ENCODE data around the gene TNFSF4. TPM values are rescaled to one million over a fixed set of nuclear protein-coding genes. Genes with fewer than 3 reads are reported as not detected.
"Not testable (repeated sequence)": the region's sequence is repeated elsewhere in the genome, so short reads cannot be mapped to it uniquely, and the experiment has no call there.

TNFSF4 gene, protein sequence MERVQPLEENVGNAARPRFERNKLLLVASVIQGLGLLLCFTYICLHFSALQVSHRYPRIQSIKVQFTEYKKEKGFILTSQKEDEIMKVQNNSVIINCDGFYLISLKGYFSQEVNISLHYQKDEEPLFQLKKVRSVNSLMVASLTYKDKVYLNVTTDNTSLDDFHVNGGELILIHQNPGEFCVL
- 7.2 TPM for total RNA-seq (ENCODE audit: insufficient read depth, low replicate concordance)

DNA sequence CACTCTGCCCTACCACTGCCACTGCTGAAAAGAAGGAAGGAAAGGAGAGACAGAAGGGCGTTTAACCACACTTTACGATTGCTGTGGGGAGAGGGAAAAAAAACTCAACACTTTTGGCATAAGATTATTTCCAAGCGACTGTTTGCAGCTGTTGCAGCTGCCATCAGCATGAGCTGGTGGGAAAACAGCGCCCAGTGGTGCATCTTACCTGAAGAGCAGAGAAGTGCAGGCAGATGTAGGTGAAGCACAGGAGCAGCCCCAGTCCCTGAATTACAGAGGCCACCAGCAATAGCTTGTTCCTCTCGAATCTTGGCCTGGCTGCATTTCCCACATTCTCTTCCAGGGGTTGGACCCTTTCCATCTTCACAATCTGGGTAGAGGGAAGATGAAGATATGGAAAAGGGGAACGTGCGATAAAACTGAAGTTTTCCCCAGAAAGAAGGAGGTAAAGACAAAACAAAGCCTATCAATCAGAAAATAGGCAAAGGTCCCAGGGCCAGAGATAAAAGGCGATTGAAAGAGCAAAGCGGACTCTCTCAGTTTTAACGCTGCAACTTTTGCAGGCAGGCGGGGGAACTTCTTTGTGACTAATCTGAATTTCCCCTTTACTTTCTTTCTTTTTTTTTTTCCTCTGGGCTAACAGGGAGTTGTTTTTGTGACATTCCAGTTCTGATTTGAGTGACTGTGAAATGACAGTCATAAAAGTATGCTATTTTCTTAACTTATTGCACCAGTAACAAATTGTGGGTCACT, at the start of gene TNFSF4:
Gene TNFSF4 (minus strand): TSS at position 516 of the 753 bp plus-strand sequence. CDS start 155 bp downstream, at position 361.
- DNase-seq (ENCODE audit: low spot score): peak; percentile 43

DNA sequence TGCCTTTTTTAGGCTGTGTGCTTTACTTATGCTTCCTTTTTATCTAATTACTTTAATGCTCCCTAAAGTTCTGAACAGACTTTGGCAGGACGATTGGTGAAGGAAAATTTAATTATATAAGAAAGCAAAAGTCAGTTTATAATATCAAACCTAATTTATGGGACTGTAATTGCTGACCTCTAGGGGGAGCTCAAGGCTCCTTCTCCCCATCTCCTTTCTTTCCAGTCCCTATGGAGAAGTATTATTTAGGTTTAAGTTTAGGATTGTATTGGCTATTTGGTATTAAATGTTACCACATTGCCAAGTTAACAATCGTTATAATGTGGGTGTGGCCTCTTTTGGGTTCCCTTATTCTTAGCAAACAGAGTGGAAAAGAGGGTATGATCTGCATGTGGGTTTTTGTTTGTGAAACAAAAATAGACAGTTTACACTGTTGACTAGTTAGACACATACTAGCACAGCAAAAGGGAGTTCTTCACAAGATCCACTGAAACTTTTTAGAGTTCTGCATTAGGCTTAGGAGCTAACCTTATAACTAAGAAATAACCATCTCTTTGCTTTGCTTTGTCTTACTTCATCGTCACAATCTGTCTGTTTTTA, 48.2 kb upstream of the TNFSF4 start:
- no peak for DNase-seq (ENCODE audit: low spot score)

DNA sequence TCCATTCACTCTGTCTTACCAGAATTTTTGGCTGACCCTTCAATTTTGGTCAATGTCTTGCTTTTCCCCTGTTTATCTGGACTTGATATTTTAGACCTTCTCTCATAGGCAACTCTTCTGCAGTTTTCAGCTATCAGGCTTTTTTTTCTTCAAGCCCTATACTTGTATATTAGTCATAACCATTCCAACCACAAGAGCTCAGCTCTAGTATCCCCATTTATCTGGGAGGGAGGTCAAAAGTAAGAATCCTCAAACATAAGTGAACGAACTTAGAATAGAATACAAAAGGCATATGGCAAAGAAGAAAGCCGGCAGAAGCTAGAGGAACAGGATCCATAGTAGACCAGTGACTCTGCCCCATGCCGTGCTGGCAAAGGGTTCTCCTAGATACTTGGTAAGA, 45.9 kb upstream of the TNFSF4 start:
- no peak for DNase-seq (ENCODE audit: low spot score)

DNA sequence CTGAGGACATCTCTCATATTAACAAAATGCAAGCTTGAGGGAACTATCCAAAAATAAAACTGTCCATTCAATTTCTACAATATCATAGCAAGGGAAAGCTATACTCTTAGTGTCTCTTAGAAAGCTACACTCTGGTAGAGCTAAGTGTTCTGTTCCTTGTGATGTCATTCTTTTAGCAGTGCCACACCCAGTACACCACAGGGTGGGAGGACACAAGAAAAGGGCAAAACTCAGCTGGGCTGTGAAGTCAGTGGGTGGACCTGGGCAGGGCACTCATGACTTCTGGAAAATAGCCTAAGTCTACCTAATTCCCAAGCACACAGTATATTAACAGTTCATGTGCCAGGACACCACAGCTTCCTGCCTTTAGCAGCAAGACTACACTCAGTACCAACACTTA, 42.2 kb upstream of the TNFSF4 start:
- DNase-seq (ENCODE audit: low spot score): peak; percentile 17

DNA sequence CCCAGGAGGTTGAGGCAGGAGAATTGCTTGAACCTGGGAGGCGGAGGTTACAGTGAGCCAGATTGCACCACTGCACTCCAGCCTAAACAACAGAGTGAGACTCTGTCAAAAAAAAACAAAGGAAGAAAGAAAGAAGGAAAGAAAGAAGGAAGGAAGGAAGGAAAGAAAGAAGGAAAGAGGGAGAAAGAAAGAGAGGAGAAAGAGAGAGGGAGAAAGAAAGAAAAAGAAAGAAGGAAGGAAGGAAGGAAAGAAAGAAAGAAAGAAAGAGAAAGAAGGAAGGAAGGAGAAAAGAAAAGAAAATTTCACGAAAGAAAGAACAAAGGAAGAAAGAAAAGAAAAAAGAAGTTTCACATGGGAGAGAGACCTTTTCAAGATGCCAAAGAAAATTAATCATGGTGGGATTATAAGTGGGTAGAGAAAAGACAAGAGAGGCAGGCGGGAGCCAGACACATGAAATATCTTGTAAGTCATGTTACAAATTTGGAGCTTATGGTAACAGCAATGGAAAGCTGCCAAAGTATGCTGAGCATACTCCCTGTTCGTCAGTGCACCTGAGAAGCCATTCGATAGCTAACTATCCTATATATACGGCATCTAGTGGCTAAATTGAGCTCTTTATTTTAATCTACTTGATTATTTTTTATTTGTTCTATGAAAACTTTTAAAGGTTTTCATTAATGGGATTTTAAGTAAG, 41.3 kb upstream of the TNFSF4 start:
- DNase-seq (ENCODE audit: low spot score): no peak

DNA sequence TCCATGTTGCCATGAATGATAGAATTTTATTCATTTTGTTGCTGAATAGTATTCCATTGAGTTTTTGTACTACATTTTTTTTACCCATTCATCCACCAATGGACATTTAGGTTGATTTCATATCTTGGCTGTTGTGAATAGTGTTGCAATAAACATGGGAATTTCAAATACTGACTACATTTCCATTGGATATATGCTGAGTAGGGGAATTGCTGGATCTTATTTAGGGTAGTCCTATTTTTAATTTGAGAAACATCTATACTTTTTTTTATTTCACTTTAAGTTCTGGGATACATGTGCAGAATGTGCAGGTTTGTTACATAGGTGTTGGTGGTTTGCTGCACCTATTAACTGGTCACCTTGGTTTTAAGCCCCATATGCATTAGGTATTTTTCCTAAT, 38.8 kb upstream of the TNFSF4 start:
- no peak for DNase-seq (ENCODE audit: low spot score)

DNA sequence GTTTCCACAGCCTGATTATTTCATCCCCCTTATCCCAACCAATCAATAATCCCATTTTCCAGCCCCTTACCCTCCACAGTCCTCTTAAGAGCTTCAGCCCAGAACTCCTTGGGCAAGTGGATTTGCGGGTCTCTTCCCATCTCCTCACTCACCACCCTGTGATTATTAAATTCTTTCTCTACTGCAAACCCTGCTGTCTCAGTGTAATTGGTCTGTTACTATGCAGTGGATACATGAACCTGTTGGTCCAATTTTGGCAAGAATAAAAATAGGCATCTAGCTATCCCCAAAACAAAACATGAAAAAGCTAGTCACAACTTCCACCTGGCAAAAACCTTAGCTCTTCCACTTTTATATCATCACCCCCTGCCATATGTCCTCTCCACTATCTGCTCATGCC, 36.2 kb upstream of the TNFSF4 start:
- no peak for DNase-seq (ENCODE audit: low spot score)

DNA sequence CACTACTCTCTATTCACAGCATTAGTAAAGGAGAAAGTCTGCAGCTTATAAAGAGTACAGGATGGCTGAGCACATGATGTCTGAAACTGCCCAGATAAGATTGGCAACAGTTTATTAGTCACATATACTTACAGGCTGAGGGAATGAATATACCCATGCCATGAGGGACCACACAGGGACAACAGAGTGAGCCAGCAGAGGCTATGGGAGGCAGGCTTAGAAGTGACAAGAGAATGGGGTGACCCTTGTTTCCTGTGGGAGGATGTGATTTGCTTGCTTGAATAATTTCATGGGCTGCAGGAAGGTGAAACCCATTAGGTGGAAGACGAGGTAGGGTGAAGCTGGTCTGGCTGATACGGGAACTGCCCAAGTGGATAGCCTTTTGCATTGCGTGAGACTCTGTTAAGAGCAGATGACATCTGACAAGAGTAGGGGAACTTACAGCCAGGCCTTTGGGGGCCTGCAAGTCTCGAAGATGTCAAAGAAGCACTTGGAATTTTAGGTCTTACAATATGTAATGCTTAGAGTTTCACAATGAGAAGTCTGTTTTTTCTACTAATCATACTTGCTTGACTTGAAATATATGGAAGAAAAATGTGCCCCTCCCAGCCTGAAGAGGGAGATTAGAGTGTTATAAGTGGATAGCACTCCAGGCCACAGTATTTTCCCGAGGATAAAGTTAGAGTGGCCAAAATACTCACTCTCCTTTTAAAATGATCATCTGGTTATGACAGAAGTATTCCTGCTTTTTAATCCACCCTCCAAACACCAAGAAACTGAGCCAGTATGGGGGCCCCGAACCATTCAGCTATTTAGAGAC, 34.6 kb upstream of the TNFSF4 start:
- DNase-seq (ENCODE audit: low spot score): no peak

DNA sequence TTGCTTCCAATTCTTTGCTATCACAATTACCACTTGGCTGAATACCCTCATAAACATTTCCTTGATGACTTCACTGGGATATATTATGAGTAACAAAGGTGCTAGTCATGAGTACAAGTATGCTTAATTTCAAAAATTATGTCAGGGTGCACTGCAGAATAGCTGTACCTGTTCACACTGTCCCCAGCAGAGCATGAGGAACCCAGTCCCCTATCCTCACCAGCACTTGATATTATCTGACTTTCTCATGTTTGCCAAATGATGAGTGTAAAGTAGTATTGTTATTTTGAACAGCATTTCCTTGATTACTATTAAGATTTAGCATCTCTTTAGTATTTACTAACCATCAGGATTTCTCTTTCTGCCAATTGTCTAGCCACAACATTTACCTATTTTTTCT, 33.5 kb upstream of the TNFSF4 start:
- DNase-seq (ENCODE audit: low spot score): no peak

DNA sequence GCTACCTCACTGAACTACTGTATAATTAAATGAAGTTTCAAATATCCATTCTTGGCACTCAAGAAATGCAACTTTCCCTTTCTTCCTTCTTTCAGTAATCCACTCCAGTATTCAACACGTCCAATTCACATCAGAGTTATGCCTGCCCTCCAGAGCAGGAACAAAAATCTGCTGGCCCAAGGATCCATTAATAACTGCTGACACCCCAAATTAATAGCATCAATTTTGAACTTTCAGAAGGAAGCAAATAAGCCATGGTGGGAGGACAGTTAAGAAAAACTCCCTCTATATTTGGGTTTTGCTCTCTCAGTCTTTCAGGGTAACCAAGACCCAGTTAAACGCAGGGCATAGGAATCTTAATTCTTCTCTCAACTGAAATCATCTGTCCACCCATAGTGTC, 31.9 kb upstream of the TNFSF4 start:
- no peak for DNase-seq (ENCODE audit: low spot score)

DNA sequence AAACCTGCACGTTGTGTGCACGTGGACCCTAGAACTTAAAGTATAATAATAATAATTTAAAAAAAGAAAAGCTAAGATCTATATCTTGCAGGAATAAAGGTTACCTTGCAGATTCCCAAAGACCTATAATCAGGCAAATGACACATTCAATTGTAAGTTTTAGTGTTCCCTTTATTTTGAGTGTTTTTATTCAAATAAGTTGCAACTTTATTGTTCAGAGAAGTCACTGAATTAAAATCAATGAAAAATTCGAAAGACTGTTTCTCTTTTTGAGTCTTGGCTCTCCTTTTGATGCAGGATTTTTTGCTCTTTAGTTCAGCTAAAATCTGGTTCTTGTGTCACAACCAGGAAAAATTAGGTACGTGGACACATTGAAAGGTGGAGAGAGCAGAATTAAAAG, 27.8 kb upstream of the TNFSF4 start:
- no peak for DNase-seq (ENCODE audit: low spot score)

DNA sequence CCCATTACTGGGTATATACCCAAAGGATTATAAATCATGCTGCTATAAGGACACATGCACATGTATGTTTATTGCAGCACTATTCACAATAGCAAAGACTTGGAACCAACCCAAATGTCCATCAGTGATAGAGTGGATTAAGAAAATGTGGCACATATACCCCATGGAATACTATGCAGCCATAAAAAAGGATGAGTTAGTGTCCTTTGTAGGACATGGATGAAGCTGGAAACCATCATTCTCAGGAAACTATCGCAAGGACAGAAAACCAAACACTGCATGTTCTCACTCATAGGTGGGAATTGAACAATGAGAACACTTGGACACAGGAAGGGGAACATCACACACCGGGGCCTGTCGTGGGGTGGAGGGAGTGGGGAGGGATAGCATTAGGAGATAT, 27.3 kb upstream of the TNFSF4 start:
- DNase-seq (ENCODE audit: low spot score): not testable (repeated sequence)

DNA sequence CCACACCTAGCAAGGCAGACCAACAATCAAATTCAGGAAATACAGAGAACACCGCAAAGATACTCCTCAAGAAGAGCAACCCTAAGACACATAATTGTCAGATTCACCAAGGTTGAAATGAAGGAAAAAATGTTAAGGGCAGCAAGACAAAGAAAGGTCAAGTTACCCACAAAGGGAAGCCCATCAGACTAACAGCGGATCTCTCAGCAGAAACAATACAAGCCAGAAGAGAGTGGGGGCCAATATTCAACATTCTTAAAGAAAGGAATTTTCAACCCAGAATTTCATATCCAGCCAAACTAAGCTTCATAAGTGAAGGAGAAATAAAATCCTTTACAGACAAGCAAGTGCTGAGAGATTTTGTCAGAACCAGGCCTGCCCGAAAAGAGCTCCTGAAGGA, 21.9 kb upstream of the TNFSF4 start:
- not testable (repeated sequence) for DNase-seq (ENCODE audit: low spot score)

DNA sequence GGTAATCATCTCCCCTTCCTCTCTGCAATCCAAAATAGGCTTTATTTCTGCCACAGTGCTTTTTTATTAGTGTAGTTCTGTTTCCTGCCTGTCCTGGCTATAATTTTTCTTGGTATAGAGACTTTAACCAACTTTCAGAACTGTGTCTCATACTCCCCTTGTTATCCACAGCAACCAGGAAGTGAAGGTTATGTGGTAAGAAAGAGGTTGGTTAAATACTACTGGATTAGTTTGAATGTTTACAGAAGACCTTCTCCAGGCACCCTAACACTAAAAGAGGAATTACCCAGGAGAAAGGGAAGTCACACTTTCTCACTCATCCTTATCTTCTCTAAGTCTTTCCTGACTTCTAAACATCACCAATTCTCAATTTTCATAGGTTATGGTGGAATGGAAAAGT, 17.8 kb upstream of the TNFSF4 start:
- DNase-seq (ENCODE audit: low spot score): no peak

DNA sequence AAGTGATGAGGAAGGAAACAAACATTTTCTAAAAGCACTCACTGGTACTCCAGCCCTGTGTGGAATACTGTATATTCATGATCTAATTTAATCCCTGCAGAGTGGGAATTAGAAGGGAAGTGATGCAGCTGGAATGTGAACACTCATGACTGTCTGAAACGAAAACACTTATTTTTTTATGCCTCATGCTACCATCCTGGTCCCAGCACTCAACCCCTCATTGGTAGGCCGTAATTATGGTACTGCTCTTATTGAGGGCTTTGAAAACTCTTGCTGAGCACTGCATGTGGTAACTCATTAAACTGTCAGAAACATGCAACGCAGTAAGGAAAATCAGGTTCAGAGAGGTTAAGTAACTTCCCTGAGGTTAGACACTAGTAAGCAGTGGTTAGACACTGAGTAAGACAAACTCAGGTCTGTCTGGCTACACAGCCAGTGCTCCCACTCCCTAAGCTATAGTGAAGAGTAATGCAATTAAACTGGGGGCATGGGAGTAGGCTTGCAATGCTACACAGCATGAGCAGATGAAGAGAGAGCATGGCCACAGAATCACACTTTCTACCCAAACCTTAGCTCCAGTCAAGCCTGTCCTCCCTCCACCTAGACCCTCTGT, 17.3 kb upstream of the TNFSF4 start:
- no peak for DNase-seq (ENCODE audit: low spot score)

DNA sequence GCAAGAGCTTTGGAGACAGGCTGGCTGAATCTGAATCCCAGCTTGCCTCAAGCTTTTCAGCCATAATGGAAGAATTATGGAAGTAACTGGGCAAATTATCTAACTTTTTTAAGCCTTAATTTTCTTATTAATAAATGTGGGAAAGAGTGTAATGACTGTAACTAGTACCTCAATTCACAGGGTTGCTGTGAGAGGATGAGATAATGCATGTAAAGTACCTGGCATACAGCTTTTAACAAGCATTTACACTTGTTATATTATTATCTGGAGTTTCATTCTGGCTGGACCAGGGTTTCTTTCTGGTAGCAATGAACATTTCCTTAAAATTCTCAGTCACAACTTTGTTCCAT, 15.9 kb upstream of the TNFSF4 start:
- DNase-seq (ENCODE audit: low spot score): no peak

DNA sequence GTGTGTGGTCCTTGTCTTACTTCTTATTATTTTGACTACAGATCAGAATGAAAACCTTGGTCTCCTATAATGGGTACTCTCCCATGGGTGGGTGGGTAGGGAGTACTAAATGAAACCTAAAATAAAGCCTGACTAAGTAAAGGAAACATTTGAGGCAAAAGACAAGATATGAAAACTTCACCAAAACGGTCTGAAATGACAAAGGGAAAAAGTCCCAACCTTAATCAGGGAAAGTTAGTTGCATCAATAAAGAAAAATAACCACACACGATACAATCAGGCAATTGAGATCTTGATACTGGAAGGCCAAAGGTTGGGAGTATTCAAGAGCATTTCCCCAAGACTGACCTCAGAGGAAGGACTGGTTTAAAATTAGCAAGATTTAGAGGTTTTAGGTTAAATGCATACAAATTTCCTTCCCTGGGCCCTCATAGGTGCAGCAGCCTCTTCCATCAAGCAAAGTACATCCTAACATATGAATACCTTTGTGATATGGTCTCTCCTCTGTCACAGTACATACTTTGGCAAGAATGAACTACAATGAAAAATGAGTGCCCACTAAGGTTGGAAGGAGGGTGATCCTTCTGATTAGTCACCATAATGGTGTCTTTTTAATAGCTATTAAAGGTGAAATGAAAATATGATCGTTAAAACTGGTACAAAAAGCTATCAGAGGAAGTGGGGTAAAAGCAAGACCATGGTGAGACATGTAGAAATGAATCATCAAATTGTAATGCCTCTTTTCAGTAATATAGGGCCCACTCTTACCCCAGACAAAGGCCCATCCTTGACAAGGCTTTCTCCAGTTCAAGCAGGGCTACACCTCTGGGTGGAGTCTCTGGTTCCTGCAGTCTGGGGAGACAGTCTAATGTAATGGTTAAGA, 15.3 kb upstream of the TNFSF4 start:
- no peak for DNase-seq (ENCODE audit: low spot score)

DNA sequence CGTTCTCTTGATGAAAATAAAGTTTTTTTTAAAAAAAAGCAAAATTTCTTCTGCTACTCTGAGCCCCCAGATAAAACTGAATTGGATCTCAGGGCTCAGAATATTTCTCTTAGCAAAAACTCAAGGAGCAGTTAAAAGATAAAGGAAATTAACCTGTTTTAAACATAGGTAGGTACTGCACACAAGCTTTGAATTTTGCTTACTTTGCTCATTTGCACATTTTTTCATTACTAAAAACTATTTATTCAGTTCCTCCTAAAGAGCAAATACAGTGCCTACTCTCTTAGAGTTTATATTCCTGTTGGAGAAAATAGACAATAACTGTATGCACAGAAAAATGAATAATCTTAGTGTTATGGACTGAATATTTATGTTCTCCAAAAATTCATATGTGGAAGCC, 13.0 kb upstream of the TNFSF4 start:
- no peak for DNase-seq (ENCODE audit: low spot score)

DNA sequence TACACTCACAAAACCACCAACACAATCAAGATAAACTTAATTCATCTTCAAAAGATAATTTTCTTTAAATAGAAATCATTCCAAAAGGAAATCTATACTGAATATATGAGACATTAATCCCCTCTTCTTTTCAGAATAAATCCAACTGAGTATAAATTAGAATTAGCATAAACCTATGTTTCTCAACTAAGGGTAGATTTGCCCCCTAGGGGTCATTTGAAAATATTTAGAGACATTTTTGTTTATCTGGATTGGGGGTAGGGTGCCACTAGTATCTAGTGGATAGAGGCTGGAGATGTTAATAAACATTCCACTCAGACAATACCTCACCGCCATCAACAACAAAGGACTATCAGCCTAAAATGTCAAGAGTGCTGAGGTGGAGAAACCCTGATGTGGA, 6.5 kb upstream of the TNFSF4 start:
- DNase-seq (ENCODE audit: low spot score): no peak

DNA sequence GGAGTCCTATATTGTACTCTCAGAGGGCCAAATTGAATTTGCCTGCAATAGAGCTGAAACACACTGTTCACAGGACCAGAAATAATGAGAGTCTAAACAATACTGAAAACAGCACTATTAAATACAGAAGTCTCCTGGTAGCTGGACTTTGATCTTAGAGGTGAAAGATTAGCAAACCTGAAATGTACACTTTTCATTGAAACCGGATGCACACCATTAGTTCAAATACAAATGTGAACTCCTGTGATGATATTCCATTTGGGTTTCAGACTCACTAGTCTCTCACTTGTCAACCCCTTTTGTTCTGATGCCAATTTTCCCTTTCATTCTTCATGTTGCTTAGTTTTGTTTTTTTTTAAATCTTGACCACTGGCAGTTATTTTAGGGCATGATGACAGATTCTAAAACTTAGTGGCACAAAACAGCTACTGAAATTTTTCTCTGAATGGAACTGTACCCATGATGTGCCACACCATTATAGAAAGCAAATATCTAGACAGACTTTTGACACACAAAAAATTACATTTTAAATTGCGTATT, 5.9 kb upstream of the TNFSF4 start:
- DNase-seq (ENCODE audit: low spot score): no peak

Data from umbilical cord (tissue), 2 donors.